HEK293 (cell line): ENCODE results near the gene TIMP2.

ENCODE experiments used
- RBAK ChIP-seq: fragments of 450-650 bp; formaldehyde crosslinking; IDR thresholded peaks from 2 replicates; pipeline ENCODE4 v1.5.1; 2016; ENCODE audit warnings: missing biosample characterization, missing genetic modification characterization
- REST ChIP-seq: fragments of 450-650 bp; formaldehyde crosslinking; IDR thresholded peaks from 2 replicates; pipeline ENCODE4 v1.5.1; 2016; ENCODE audit warnings: missing biosample characterization, missing genetic modification characterization
- SP2 ChIP-seq: fragments of 450-650 bp; formaldehyde crosslinking; IDR thresholded peaks from 2 replicates; pipeline ENCODE4 v1.5.1; 2016; ENCODE audit warnings: missing biosample characterization, missing genetic modification characterization
- ZBTB11 ChIP-seq: fragments of 450-650 bp; formaldehyde crosslinking; conservative IDR thresholded peaks from 2 replicates; pipeline ENCODE4 v1.5.1; 2016; ENCODE audit warnings: low read depth, missing biosample characterization, missing genetic modification characterization
- ZEB2 ChIP-seq: fragments of 450-650 bp; formaldehyde crosslinking; IDR thresholded peaks from 2 replicates; pipeline ENCODE4 v1.5.1; 2016; ENCODE audit warnings: missing biosample characterization, missing genetic modification characterization
- ZNF311 ChIP-seq: fragments of 450-650 bp; formaldehyde crosslinking; IDR thresholded peaks from 2 replicates; pipeline ENCODE4 v1.5.1; 2017; ENCODE audit warnings: missing biosample characterization, missing genetic modification characterization, borderline replicate concordance
- ZNF354C ChIP-seq: fragments of 450-650 bp; formaldehyde crosslinking; IDR thresholded peaks from 2 replicates; pipeline ENCODE4 v1.5.1; 2016; ENCODE audit warnings: missing biosample characterization, missing genetic modification characterization, low read depth, borderline replicate concordance
- ZNF747 ChIP-seq: fragments of 450-650 bp; formaldehyde crosslinking; IDR thresholded peaks from 2 replicates; pipeline ENCODE4 v1.5.1; 2016; ENCODE audit warnings: missing biosample characterization, missing genetic modification characterization

GRCh38 chr17:78966910-78967600, 41.9 kb upstream of the TIMP2 start:
- TF ChIP-seq REST, result no peak
- TF ChIP-seq ZNF354C, result no peak
- TF ChIP-seq SP2 (tag by site-specific recombination), result no peak
- TF ChIP-seq RBAK (tag by site-specific recombination), result no peak
- TF ChIP-seq ZEB2 (tag by site-specific recombination), result no peak
- no peak for TF ChIP-seq ZNF747 (tag by site-specific recombination)
- TF ChIP-seq ZNF311, result no peak
- TF ChIP-seq ZBTB11, result no peak
